Glutamatergic neuron (in vitro differentiated cells): Measurements from ENCODE around the gene PHETA1. TPM values are rescaled to one million over a fixed set of nuclear protein-coding genes. Genes with fewer than 3 reads are reported as not detected.

Experiments
- DNase-seq: peaks from one replicate; pipeline ENCODE4 v3.0.0; 2022
- H3K27ac Mint-ChIP-seq: one replicate; pipeline ENCODE4 v1.8.0; 2020; ENCODE audit warnings: mild to moderate bottlenecking, mixed read lengths, inconsistent platforms; ENCODE audit not compliant: unreplicated experiment
- H3K27me3 Mint-ChIP-seq: one replicate; pipeline ENCODE4 v1.8.0; 2020; ENCODE audit warnings: mild to moderate bottlenecking, moderate library complexity, mixed read lengths, inconsistent platforms; ENCODE audit not compliant: unreplicated experiment
- H3K36me3 Mint-ChIP-seq: one replicate; pipeline ENCODE4 v1.8.0; 2020; ENCODE audit warnings: mild to moderate bottlenecking, mixed read lengths, inconsistent platforms; ENCODE audit not compliant: unreplicated experiment
- H3K4me1 Mint-ChIP-seq: one replicate; pipeline ENCODE4 v1.8.0; 2020; ENCODE audit warnings: mild to moderate bottlenecking, low read depth, mixed read lengths, inconsistent platforms; ENCODE audit not compliant: unreplicated experiment
- H3K4me3 Mint-ChIP-seq: one replicate; pipeline ENCODE4 v1.8.0; 2020; ENCODE audit warnings: mild to moderate bottlenecking, mixed read lengths, inconsistent platforms; ENCODE audit not compliant: unreplicated experiment
- H3K9me3 Mint-ChIP-seq: one replicate; pipeline ENCODE4 v1.8.0; 2020; ENCODE audit warnings: mild to moderate bottlenecking, moderate library complexity, mixed read lengths, inconsistent platforms; ENCODE audit not compliant: unreplicated experiment
- total RNA-seq: library from RNA; stranded (reverse); fragmentation: NEBNext Ultra II Directional; extraction: Animal tissue kit (Norgen Biotek cat#: 25700); gene quantifications from one replicate; pipeline ENCODE4 v1.2.1, GENCODE V29; 2021; ENCODE audit not compliant: unreplicated experiment
- TF ChIP-seq, protein P1 (sequence below): fragments of 200-600 bp; sonication (generic); IDR thresholded peaks from one replicate; pipeline ENCODE4 v1.5.0; 2021; ENCODE audit not compliant: partially characterized antibody, unreplicated experiment

PHETA1 gene
- total RNA-seq, 1 donor from 2014 or later: 33.2 TPM

DNA sequence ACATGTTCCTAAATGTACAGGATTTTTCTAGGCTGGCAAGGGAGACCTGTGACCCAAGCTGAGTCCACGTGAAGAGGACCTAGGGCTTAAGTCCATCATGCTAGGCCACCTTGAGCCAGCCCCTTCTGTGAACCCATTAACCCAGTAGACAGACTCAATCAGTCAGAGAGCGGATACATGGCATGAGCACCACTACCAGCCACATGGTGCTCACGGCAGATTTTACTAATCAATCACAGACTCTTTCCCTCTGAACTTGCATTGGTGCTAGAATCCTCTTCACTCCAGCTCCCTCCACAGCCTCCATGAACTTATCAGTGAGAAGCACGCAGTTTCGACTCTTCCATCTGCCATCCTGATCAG is 9.0 kb downstream of the PHETA1 start:
- TF ChIP-seq, protein P1, sequence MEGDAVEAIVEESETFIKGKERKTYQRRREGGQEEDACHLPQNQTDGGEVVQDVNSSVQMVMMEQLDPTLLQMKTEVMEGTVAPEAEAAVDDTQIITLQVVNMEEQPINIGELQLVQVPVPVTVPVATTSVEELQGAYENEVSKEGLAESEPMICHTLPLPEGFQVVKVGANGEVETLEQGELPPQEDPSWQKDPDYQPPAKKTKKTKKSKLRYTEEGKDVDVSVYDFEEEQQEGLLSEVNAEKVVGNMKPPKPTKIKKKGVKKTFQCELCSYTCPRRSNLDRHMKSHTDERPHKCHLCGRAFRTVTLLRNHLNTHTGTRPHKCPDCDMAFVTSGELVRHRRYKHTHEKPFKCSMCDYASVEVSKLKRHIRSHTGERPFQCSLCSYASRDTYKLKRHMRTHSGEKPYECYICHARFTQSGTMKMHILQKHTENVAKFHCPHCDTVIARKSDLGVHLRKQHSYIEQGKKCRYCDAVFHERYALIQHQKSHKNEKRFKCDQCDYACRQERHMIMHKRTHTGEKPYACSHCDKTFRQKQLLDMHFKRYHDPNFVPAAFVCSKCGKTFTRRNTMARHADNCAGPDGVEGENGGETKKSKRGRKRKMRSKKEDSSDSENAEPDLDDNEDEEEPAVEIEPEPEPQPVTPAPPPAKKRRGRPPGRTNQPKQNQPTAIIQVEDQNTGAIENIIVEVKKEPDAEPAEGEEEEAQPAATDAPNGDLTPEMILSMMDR: no peak
- Mint-ChIP-seq H3K4me1 (peaks cover 20% of the 10 kb centered on the region), H3K9me3 (peaks cover 6% of the 10 kb centered on the region), H3K27me3 (peaks cover 15% of the 10 kb centered on the region), H3K27ac (peak overlapping the region; percentile 60), H3K4me3 (peak overlapping the region; percentile 41), H3K36me3 (no peaks in the 10 kb centered on the region)
- no peak for DNase-seq

DNA sequence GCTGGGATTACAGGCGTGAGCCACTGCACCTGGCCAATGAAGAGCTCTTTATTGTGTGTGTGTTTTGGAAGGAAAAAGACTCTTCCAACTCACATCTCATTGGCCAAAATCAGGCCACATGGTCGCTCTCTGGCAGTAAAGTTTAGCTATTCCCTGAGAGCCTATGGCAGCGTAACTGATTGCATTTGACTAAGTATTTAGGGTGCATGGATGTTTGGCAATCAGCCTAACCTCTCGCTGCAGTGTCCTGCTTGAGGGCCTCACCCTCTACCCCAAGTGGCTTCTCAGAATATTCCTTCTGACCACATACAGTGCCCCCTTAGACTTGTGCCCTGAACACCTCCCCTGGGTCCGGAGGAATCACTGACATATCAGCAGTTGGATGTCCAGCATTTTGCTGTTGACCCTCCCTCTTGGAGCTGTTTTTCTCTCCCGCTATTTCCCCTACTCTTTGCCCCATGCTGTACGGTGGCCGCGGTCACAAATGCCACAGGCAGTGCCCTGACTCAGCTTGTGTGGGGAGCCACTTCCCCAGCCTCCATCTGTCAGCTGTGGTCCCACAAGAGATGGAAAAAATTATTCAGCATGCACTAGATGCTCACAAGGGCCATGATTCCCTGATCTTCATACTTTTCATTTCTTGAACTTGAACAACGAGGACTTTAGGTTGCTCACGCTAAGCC is 9.5 kb downstream of the PHETA1 start:
- Mint-ChIP-seq H3K4me3 (no peak overlapping the region), H3K4me1 (peaks cover 20% of the 10 kb centered on the region), H3K27ac (peak overlapping the region; percentile 60), H3K36me3 (no peaks in the 10 kb centered on the region), H3K9me3 (peaks cover 6% of the 10 kb centered on the region), H3K27me3 (peaks cover 15% of the 10 kb centered on the region)
- TF ChIP-seq, protein P1: no peak
- DNase-seq: no peak

DNA sequence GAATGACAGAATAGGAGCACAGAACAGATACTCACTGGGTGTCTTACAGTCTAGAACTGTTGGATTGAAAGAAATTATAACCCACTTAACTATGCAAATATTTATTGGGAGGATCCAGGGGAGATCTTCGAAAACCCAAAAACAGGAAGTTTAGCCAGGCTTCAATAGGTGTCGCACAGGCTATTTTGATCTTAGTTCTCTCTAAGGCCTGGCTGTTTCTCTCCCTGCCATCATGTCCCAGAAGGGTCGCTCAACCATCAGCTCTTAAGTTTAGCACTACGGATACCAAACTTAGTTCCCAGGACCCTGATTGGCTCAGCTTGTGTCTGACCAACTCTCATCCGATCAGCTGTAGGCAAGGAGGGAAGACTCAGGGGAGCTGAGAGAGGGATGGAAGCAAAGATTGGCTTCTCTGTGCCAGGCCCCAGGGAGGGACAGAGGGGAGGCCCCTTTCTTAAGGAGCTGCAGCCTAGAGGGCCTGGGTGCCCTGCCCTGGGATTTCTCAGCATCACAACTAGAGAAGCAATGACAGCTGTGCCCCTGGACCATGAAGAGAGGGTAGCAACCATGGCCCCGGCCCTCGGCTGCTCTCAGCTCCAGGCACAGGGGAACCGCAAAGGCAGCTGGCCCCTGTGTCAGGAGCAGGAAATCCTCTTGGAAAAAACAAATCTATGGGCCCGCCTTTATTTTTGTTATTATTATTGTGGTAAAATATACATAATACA is 13.5 kb downstream of the PHETA1 start:
- DNase-seq: no peak
- Mint-ChIP-seq H3K9me3 (peaks cover 2% of the 10 kb centered on the region), H3K4me1 (peaks cover 9% of the 10 kb centered on the region), H3K27me3 (peaks cover 1% of the 10 kb centered on the region), H3K36me3 (no peaks in the 10 kb centered on the region), H3K27ac (no peak overlapping the region), H3K4me3 (no peak overlapping the region)
- TF ChIP-seq, protein P1: no peak

DNA sequence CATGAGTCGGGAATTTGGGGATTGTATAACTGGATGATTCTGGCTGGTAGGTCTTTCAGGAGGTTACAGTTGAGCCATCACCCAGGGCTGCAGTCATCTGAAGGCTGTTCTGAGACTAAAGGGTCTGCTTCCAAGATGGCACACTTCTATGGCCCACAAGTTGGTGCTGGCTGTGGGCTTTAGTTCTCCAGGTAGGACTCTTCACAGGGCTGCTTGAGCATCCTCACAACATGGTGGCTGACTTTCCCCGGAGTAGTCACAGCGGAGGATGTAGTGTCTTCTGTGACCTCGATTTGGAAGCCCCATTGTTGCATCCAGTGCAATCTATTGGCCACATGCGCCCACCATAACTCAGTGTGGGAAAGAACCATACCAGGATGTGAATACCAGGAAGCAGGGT is 14.4 kb downstream of the PHETA1 start:
- peaks cover 1% of the 10 kb centered on the region for H3K4me1 Mint-ChIP-seq
- TF ChIP-seq, protein P1: no peak
- peaks cover 2% of the 10 kb centered on the region for H3K9me3 Mint-ChIP-seq
- no peak overlapping the region for H3K4me3 Mint-ChIP-seq
- no peaks in the 10 kb centered on the region for H3K36me3 Mint-ChIP-seq
- no peak overlapping the region for H3K27ac Mint-ChIP-seq
- no peak for DNase-seq
- peaks cover under 1% of the 10 kb centered on the region for H3K27me3 Mint-ChIP-seq
